Testis (tissue), 3 donors: ENCODE measurements around the gene LRTM2. TPM values are rescaled to one million over a fixed set of nuclear protein-coding genes. Genes with fewer than 3 reads are reported as not detected.
"Not testable (repeated sequence)": the region's sequence is repeated elsewhere in the genome, so short reads cannot be mapped to it uniquely, and the experiment has no call there.

Experiments
- DNase-seq: peaks from one replicate; pipeline ENCODE4 v3.0.0-alpha.2; 2019
- H3K27ac ChIP-seq, 2 donors: fragments of 200-600 bp; sonication (generic); one replicate each; pipeline ENCODE4 v1.5.1; 2019
- H3K27me3 ChIP-seq: fragments of 200-600 bp; sonication (generic); one replicate; pipeline ENCODE4 v1.5.1; 2019
- H3K36me3 ChIP-seq: fragments of 200-600 bp; sonication (generic); one replicate; pipeline ENCODE4 v1.5.1; 2017; ENCODE audit warnings: low read depth; ENCODE audit errors: missing control alignments
- H3K4me1 ChIP-seq: fragments of 200-600 bp; sonication (generic); one replicate; pipeline ENCODE4 v1.5.1; 2019
- H3K4me3 ChIP-seq, 2 donors: fragments of 200-600 bp; sonication (generic); one replicate each; pipeline ENCODE4 v1.5.1; 2017 to 2019
- H3K9me3 ChIP-seq: fragments of 200-600 bp; sonication (generic); one replicate; pipeline ENCODE4 v1.5.1; 2017
- POLR2A ChIP-seq: fragments of 450-650 bp; IDR thresholded peaks from one replicate; pipeline ENCODE4 v1.6.1; 2017; ENCODE audit warnings: antibody characterized with exemption, mild to moderate bottlenecking, moderate library complexity
- WGBS, 2 donors: methylation state at CpG; one replicate each; pipeline ENCODE4 v1.1.5; 2018; 5-methylcytosine and 5-hydroxymethylcytosine counted together
- intact Hi-C: fragments of 100-400 bp; cut with DNase I; formaldehyde crosslinking; loops from one replicate; pipeline ENCODE4 v1.15.1; 2023; ENCODE audit warnings: low total_unique reads
- polyA plus RNA-seq: library from polyadenylated mRNA; stranded (reverse); fragments of 350-450 nt; fragmentation: Illumina TruSeq; extraction: RNeasy Lipid Tissue Mini Kit (QIAGEN cat#74804); gene quantifications from one replicate; pipeline ENCODE4 v1.2.3, GENCODE V29; 2014; ENCODE audit warnings: low read depth, low replicate concordance; ENCODE audit not compliant: insufficient read depth
- total RNA-seq, 2 donors: library from RNA; depleted of rRNA; stranded (reverse); fragments of >200 nt; gene quantifications; one replicate each; pipeline ENCODE4 v1.2.3, GENCODE V29; 2016
- TF ChIP-seq, protein P1 (sequence below), 3 experiments: fragments of 450-650 bp in 2 of 3; fragments of 200-600 bp in 1 of 3; sonication (generic) in 1 of 3; IDR thresholded peaks; one replicate each; pipeline ENCODE4 v1.5.1; 2016 to 2019; ENCODE audit warnings: antibody characterized with exemption in 3 of 3, mild to moderate bottlenecking in 2 of 3, moderate library complexity in 1 of 3

Gene LRTM2
- total and polyA plus RNA-seq, 3 donors from 2014 or later = 0.39 to 0.96 (median 0.43) TPM

DNA sequence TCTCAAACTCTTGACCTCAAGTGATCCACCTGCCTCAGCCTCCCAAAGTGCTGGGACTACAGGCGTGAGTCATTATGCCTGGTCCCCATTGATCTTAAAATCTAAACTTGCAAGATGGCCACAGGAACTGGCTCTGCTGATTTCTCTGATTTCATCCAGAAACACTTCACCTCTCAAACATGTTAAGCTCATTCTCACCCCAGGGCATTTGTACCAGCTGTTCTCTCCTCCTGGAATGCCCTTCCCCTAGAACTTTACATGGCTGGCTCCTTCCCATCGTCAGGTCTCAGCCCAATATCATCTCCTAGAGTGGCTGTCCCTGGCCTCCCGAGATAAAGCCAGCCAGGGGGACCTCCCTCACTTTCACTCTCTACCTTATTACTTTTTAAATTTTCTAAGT lies 5.3 kb upstream of the LRTM2 start:
- intact Hi-C loops = no loop called here
- 71 to 86% methylated on average over 3 of the region's 3 CpGs for WGBS, 2 donors
- H3K27me3 ChIP-seq = no peaks in the 10 kb centered on the region
- TF ChIP-seq, protein P1, sequence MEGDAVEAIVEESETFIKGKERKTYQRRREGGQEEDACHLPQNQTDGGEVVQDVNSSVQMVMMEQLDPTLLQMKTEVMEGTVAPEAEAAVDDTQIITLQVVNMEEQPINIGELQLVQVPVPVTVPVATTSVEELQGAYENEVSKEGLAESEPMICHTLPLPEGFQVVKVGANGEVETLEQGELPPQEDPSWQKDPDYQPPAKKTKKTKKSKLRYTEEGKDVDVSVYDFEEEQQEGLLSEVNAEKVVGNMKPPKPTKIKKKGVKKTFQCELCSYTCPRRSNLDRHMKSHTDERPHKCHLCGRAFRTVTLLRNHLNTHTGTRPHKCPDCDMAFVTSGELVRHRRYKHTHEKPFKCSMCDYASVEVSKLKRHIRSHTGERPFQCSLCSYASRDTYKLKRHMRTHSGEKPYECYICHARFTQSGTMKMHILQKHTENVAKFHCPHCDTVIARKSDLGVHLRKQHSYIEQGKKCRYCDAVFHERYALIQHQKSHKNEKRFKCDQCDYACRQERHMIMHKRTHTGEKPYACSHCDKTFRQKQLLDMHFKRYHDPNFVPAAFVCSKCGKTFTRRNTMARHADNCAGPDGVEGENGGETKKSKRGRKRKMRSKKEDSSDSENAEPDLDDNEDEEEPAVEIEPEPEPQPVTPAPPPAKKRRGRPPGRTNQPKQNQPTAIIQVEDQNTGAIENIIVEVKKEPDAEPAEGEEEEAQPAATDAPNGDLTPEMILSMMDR (IDR thresholded peaks at IDR 0.05) = no peak
- no peak for TF ChIP-seq POLR2A
- H3K4me1 ChIP-seq = peaks cover 4% of the 10 kb centered on the region
- H3K36me3 ChIP-seq = no peaks in the 10 kb centered on the region
- H3K27ac ChIP-seq = no peak overlapping the region
- H3K4me3 ChIP-seq = no peak overlapping the region
- no peaks in the 10 kb centered on the region for H3K9me3 ChIP-seq
- DNase-seq = no peak

DNA sequence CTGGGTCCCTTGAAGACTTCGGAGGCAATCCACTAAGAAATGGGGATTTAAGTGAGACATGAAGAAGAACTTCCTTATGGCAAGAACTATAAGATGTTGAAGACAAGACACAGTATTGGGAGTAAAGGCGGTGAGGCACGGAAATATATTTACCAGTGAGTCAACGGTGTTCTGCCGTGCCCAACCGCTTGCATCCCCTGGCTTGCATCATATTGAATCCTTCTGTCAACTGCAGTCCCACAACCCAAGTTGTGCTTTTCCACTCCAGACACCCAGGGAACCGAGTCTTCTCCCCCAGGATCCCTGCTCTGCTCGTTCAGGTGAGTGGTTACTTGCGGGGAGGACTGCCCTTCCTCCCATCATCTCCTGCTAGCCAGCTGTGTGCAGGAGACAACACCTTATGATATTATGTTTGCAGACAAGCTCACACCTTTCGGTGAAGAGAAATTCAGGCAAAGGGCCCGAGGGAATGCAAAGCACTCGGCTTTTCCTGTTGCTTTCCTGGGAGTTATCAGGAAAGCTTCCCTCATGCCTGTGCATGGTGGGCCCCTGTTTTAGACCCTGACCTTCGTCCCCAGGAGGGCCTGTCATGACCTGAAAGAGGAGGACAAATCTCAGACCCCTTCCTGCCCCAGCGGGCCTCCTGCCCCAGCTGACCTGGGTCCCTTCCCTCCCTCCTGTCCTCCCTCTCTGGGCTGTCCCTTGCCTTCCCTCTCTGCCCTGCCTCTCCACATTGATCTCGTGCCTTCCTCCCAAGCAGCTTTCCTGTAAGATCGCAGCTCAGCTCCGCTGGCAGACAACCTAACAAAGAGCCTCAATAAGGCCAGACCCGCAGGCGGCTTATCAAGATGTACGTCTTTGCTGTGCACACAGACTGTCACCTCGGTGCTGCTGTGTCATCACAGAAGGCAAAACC lies 4.3 kb upstream of the LRTM2 start:
- Histone ChIP-seq H3K9me3 (no peaks in the 10 kb centered on the region), H3K4me1 (peaks cover 9% of the 10 kb centered on the region), H3K36me3 (no peaks in the 10 kb centered on the region), H3K4me3 (no peak overlapping the region), H3K27me3 (no peaks in the 10 kb centered on the region), H3K27ac (no peak overlapping the region)
- DNase-seq = no peak
- TF ChIP-seq, protein P1 (IDR thresholded peaks at IDR 0.05) = no peak
- TF ChIP-seq POLR2A = no peak
- intact Hi-C loops = no loop called here
- WGBS, 2 donors = 69 to 73% methylated on average over 21 of the region's 21 CpGs

DNA sequence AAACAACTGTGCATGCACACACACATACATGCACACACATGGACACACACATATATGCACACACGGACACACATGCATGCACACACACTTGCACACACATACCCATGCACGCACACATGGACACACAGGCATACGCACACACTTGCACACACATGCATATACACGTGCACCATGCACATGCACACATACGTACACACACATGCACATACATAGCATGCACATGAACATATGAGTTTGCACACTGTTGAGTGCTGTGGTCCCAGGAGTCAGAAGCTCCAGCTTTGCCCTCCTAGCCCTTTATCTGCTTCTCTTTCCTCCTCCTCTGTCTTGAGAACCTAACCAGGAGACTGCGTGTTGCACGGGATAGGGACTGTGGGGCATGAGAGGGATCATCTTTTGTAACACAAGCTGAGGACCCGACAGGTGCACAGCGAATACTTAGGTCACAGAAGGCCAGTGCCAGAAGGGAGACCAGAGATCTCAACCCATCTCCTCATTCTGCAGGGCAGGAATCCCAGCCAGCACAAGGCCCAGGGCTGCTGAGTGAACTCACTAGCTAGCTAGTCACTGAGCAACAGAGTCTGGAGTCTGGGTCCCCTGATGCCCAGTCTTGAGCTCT lies 3.5 kb upstream of the LRTM2 start:
- no peak overlapping the region for H3K27ac ChIP-seq
- no peaks in the 10 kb centered on the region for H3K36me3 ChIP-seq
- no peaks in the 10 kb centered on the region for H3K9me3 ChIP-seq
- DNase-seq = no peak
- no peak overlapping the region for H3K4me3 ChIP-seq
- 91 to 96% methylated on average over 9 of the region's 9 CpGs for WGBS, 2 donors
- no peaks in the 10 kb centered on the region for H3K27me3 ChIP-seq
- no peak for TF ChIP-seq POLR2A
- TF ChIP-seq, protein P1 (IDR thresholded peaks at IDR 0.05) = no peak
- intact Hi-C loops = no loop called here
- H3K4me1 ChIP-seq = peaks cover 9% of the 10 kb centered on the region

DNA sequence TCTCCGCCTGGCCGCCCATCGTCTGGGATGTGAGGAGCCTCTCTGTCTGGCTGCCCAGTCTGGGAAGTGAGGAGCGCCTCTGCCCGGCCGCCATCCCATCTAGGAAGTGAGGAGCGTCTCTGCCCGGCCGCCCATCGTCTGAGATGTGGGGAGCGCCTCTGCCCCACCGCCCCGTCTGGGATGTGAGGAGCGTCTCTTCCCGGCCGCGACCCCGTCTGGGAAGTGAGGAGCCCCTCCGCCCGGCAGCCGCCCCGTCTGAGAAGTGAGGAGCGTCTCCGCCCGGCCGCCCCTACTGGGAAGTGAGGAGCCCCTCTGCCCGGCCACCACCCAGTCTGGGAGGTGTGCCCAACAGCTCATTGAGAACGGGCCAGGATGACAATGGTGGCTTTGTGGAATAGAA lies 2.4 kb upstream of the LRTM2 start:
- intact Hi-C loops, DNase-seq: not testable (repeated sequence)

DNA sequence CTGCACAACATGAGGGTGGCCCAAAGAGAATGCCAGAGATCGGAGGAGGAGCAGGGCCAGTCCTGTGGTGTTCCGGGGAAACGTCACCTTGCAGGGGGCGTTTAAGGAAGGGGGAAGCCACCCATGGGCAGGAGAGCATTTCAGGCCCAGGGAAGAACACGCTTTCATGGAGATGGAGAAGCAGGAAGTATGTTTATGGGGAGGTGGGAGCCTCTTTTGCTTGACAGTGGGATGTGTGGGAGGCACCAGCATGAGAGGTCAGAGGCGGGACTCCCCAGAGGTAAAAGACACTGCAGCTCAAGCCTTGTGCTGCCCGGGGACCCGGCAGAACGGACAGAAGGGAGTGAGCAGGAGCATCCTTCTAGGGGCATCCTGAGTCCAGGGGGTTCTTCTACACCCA lies 1.3 kb upstream of the LRTM2 start:
- no peak for DNase-seq
- TF ChIP-seq, protein P1 (IDR thresholded peaks at IDR 0.05) = no peak
- TF ChIP-seq POLR2A = no peak
- intact Hi-C loops = no loop called here
- no peaks in the 10 kb centered on the region for H3K27me3 ChIP-seq
- peaks cover 9% of the 10 kb centered on the region for H3K4me1 ChIP-seq
- no peak overlapping the region for H3K4me3 ChIP-seq
- no peaks in the 10 kb centered on the region for H3K36me3 ChIP-seq
- 46 to 56% methylated on average over 9 of the region's 9 CpGs for WGBS, 2 donors
- no peaks in the 10 kb centered on the region for H3K9me3 ChIP-seq
- H3K27ac ChIP-seq = no peak overlapping the region

More for the DNA sequence above, 2.4 kb upstream of the LRTM2 start:
- WGBS, 2 donors = 86% methylated on average over 27 of the region's 28 CpGs; no CpG with 5 or more reads in 1 of the 2 donors
- H3K4me3 ChIP-seq, H3K27ac ChIP-seq, H3K27me3 ChIP-seq, H3K9me3 ChIP-seq, H3K36me3 ChIP-seq, H3K4me1 ChIP-seq: not testable (repeated sequence)
